Measurements from ENCODE around the gene DNAJC4. TPM values are rescaled to one million over a fixed set of nuclear protein-coding genes. Genes with fewer than 3 reads are reported as not detected.

DNAJC4 gene
- total RNA-seq, 4 donors from 2014 or later: 10.9 to 48.6 (median 21.9) TPM

GRCh38 chr11:64211181-64211872 is 19.0 kb upstream of the DNAJC4 start:
- TF ChIP-seq CTCF (IDR thresholded peaks at IDR 0.05) (no peak), POLR2A (IDR thresholded peaks at IDR 0.05) (no peak)
- H3K9me3 ChIP-seq: no peaks in the 10 kb centered on the region
- intact Hi-C loops (cut with DNase I): no loop called here
- 84 to 87% methylated on average over 18 to 23 of the region's 30 CpGs for WGBS, 2 donors
- H3K4me3 ChIP-seq (replicated peaks in 1 of 3): no peak overlapping the region
- DNase-seq: no peak
- no peak overlapping the region for H3K27ac ChIP-seq
- no peaks in the 10 kb centered on the region for H3K27me3 ChIP-seq
- no peaks in the 10 kb centered on the region for H3K36me3 ChIP-seq
- peaks cover 0 to 15% of the 10 kb centered on the region in 2 donors for H3K4me1 ChIP-seq

GRCh38 chr11:64216879-64217278 is 13.5 kb upstream of the DNAJC4 start:
- TF ChIP-seq CTCF (IDR thresholded peaks at IDR 0.05) (no peak), POLR2A (IDR thresholded peaks at IDR 0.05) (no peak)

DNA sequence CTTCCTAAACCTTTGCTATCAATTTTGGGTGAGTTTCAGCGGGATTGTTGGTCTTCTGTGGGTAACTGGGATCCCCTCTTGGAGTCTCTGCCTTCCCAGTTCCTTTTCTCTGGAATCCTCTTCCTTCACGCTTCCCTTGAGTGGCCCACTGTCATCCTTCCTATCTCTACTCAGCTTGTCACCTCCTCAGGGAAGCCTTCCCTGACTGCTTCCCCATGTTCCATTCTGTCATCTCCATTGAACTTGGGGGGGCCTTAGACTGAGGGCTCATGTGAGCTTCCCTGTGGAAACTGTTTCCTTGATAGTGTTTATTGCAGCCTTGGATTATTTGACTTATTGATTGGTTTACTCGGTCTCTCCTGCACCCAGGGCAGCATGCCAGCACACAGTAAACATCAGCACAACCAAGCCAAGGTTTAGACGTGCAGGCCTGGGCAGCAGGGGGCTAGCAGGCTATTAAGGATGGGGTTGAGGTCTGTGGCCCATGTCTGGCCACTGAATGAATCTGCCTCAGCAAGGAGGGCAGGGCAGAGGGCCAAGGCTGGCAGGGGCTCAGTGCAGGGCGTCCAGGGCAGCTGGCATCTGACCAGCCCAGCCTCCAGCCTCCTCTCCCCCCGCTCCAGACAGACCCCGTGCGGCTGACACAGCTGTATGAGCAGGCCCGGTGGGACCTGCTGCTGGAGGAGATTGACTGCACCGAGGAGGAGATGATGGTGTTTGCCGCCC is 11.6 kb upstream of the DNAJC4 start:
- intact Hi-C loops (cut with DNase I): no loop called here
- no peak for TF ChIP-seq CTCF (IDR thresholded peaks at IDR 0.05)
- no peak for TF ChIP-seq POLR2A (IDR thresholded peaks at IDR 0.05)

More at GRCh38 chr11:64216879-64217278, 13.5 kb upstream of the DNAJC4 start:
- Histone ChIP-seq H3K9me3 (no peaks in the 10 kb centered on the region), H3K4me1 (no peaks in the 10 kb centered on the region), H3K27me3 (no peaks in the 10 kb centered on the region), H3K27ac (no peak overlapping the region), H3K36me3 (peaks cover 0 to 7% of the 10 kb centered on the region in 2 donors), H3K4me3 (replicated peaks in 1 of 3) (no peak overlapping the region)
- no peak for DNase-seq
- WGBS, 2 donors: 88 to 90% methylated on average over 6 of the region's 6 CpGs
- intact Hi-C loops (cut with DNase I): no loop called here

DNA sequence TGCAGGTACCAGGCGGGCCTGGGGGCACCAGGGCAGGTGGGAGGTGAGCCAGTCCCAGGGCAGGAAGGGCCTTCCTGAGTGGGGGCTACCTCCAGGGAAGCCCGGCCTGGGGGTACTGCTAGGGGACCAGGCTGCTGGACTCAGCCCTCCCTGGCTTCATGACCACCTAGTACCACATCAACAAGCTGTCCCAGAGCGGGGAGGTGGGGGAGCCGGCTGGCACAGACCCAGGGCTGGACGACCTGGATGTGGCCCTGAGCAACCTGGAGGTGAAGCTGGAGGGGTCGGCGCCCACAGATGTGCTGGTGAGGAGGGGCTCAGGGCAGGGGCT is 11.0 kb upstream of the DNAJC4 start:
- intact Hi-C loops (cut with DNase I): no loop called here
- no peaks in the 10 kb centered on the region for H3K4me1 ChIP-seq
- H3K27ac ChIP-seq: no peak overlapping the region
- H3K4me3 ChIP-seq (replicated peaks in 1 of 3): no peak overlapping the region
- H3K27me3 ChIP-seq: no peaks in the 10 kb centered on the region
- no peak for TF ChIP-seq CTCF (IDR thresholded peaks at IDR 0.05)
- no peak for TF ChIP-seq POLR2A (IDR thresholded peaks at IDR 0.05)
- peaks cover 0 to 7% of the 10 kb centered on the region in 2 donors for H3K36me3 ChIP-seq
- no peaks in the 10 kb centered on the region for H3K9me3 ChIP-seq
- 93 to 96% methylated on average over 3 to 7 of the region's 7 CpGs for WGBS, 2 donors
- no peak for DNase-seq

More for the DNA sequence above, 11.6 kb upstream of the DNAJC4 start:
- 79 to 86% methylated on average over 4 to 8 of the region's 11 CpGs for WGBS, 2 donors
- H3K27ac ChIP-seq: no peak overlapping the region
- H3K4me3 ChIP-seq (replicated peaks in 1 of 3): no peak overlapping the region
- DNase-seq: no peak
- H3K27me3 ChIP-seq: no peaks in the 10 kb centered on the region
- H3K36me3 ChIP-seq: peaks cover 0 to 7% of the 10 kb centered on the region in 2 donors
- H3K9me3 ChIP-seq: no peaks in the 10 kb centered on the region
- no peaks in the 10 kb centered on the region for H3K4me1 ChIP-seq

DNA sequence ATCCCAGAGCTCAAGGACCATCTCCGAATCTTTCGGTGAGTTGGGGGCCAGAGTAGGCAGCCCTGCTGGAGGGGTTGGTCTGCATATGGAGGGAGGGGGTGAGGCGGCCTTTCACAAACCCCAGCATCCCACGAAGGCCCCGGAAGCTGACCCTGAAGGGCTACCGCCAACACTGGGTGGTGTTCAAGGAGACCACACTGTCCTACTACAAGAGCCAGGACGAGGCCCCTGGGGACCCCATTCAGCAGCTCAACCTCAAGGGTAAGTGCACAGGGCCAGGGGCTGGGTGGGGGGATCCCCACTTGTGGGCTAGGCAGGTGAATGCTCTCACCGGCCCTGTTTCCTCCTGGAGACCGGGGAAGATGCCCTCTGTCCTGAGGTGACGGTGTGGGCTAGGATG is 10.6 kb upstream of the DNAJC4 start:
- Histone ChIP-seq H3K9me3 (no peaks in the 10 kb centered on the region), H3K27me3 (no peaks in the 10 kb centered on the region), H3K27ac (no peak overlapping the region), H3K4me1 (no peaks in the 10 kb centered on the region), H3K36me3 (peaks cover 0 to 7% of the 10 kb centered on the region in 2 donors), H3K4me3 (replicated peaks in 1 of 3) (no peak overlapping the region)
- TF ChIP-seq CTCF (IDR thresholded peaks at IDR 0.05) (no peak), POLR2A (IDR thresholded peaks at IDR 0.05) (no peak)
- intact Hi-C loops (cut with DNase I): no loop called here
- DNase-seq: no peak
- WGBS, 2 donors: 95% methylated on average over 3 to 8 of the region's 10 CpGs

All from thyroid gland (tissue), 4 donors.